GM12878 (cell line): ENCODE results near the gene ATP1A1. TPM values are rescaled to one million over a fixed set of nuclear protein-coding genes. Genes with fewer than 3 reads are reported as not detected.

Experiments used
- ATAC-seq: fragments of 200-7000 bp; cut with Tn5 transposase; 3 replicates; pipeline ENCODE4 v1.9.1; 2020; ENCODE audit warnings: mild to moderate bottlenecking, moderate library complexity
- BruUV-seq: library from RNA; stranded (reverse); fragments of 400-500 nt; replicated peaks from 2 replicates; lab custom pipeline; 2021; lab: Mats Ljungman, UMichigan
- CTCF ChIA-PET: fragments of 300-600 bp; sonication (Branson Sonifier 250); formaldehyde crosslinking; extraction: SDS; loops from one replicate; lab custom pipeline; 2021; ENCODE audit warnings: inconsistent platforms; lab: Yijun Ruan, JAX
- POLR2A ChIA-PET: fragments of 350-600 bp; formaldehyde crosslinking; extraction: SDS; loops from one replicate; lab custom pipeline; 2021; ENCODE audit warnings: inconsistent platforms; lab: Charles Lee
- RAD21 ChIA-PET: fragments of 300-600 bp; sonication (Branson Sonifier 250); formaldehyde crosslinking; loops from one replicate; lab custom pipeline; 2023; ENCODE audit warnings: antibody characterized with exemption; ENCODE audit not compliant: unreplicated experiment; lab: Charles Lee
- SMC1A ChIA-PET: fragments of 300-600 bp; sonication (Branson Sonifier 250); formaldehyde crosslinking; loops from one replicate; lab custom pipeline; 2023; ENCODE audit not compliant: unreplicated experiment, uncharacterized antibody; lab: Charles Lee
- DNase-seq: peaks from one replicate; pipeline ENCODE4 v3.0.0-alpha.2; 2011; ENCODE audit warnings: low read depth, low spot score
- FAIRE-seq: peaks from 3 replicates; lab custom pipeline; 2011; peaks lifted over from hg19 to GRCh38; lab: Jason Lieb, UNC
- H2AFZ ChIP-seq: 2 replicates; pipeline ENCODE4 v1.6.0; 2011; ENCODE audit warnings: low read depth, low read length, control low read depth; ENCODE audit not compliant: control insufficient read depth
- H3K27ac ChIP-seq: 2 replicates; pipeline ENCODE4 v1.5.1; 2011; ENCODE audit warnings: control low read depth; ENCODE audit not compliant: control insufficient read depth, insufficient read depth
- H3K27me3 ChIP-seq, 2 experiments: replicated peaks in 1 of 2; 2 replicates each; pipeline versions ENCODE4 v1.6.0 to v1.6.1; 2011; ENCODE audit warnings: low read length in 1 of 2; ENCODE audit not compliant: control insufficient read depth in 2 of 2, insufficient read depth in 2 of 2
- H3K36me3 ChIP-seq, 2 experiments: 2 replicates each; pipeline ENCODE4 v1.5.1; 2011; ENCODE audit warnings: low read length in 1 of 2; ENCODE audit not compliant: control insufficient read depth in 2 of 2, insufficient read depth in 2 of 2
- H3K4me1 ChIP-seq: 2 replicates; pipeline ENCODE4 v1.6.1; 2011; ENCODE audit warnings: mild to moderate bottlenecking, low read length, moderate library complexity, mixed read lengths; ENCODE audit not compliant: control insufficient read depth, insufficient read depth
- H3K4me2 ChIP-seq: 2 replicates; pipeline ENCODE4 v1.6.0; 2011; ENCODE audit warnings: control low read depth; ENCODE audit not compliant: control insufficient read depth, insufficient read depth
- H3K4me3 ChIP-seq: fragments of 200-600 bp; sonication (generic); 2 replicates; pipeline ENCODE4 v1.5.1; 2016
- H3K79me2 ChIP-seq: 2 replicates; pipeline ENCODE4 v1.6.0; 2011; ENCODE audit warnings: low read length; ENCODE audit not compliant: control insufficient read depth, insufficient read depth
- H3K9ac ChIP-seq: 2 replicates; pipeline ENCODE4 v1.8.0; 2011; ENCODE audit warnings: low read length, control low read depth, mixed read lengths; ENCODE audit not compliant: control insufficient read depth, insufficient read depth
- H3K9me3 ChIP-seq: replicated peaks from 3 replicates; pipeline ENCODE4 v1.5.1; 2011; ENCODE audit warnings: mild to moderate bottlenecking, low read length; ENCODE audit not compliant: control insufficient read depth, insufficient read depth
- H4K20me1 ChIP-seq: 2 replicates; pipeline ENCODE4 v1.6.0; 2011; ENCODE audit not compliant: control insufficient read depth, insufficient read depth
- MEF2A ChIP-seq: IDR thresholded peaks from 2 replicates; pipeline ENCODE4 v1.6.1; 2011; ENCODE audit warnings: low read depth, mild to moderate bottlenecking, low read length, moderate library complexity; ENCODE audit not compliant: insufficient read depth
- MYB ChIP-seq: fragments of 150-350 bp; IDR thresholded peaks from 2 replicates; pipeline ENCODE4 v1.6.1; 2014; ENCODE audit warnings: mild to moderate bottlenecking, low read depth, low read length, borderline replicate concordance
- MYC ChIP-seq: IDR thresholded peaks from 2 replicates; pipeline ENCODE4 v1.6.1; 2011; ENCODE audit warnings: mild to moderate bottlenecking, low read length, moderate library complexity, inconsistent platforms; ENCODE audit not compliant: insufficient read depth, insufficient replicate concordance, insufficient read length, severe bottlenecking
- NR2C1 ChIP-seq: fragments of 450-650 bp; IDR thresholded peaks from 2 replicates; pipeline ENCODE4 v1.6.1; 2017; ENCODE audit warnings: antibody characterized with exemption, mild to moderate bottlenecking, moderate library complexity
- PML ChIP-seq: IDR thresholded peaks from 2 replicates; pipeline ENCODE4 v1.6.1; 2012; ENCODE audit warnings: low read length, inconsistent platforms
- SP1 ChIP-seq: IDR thresholded peaks from one replicate; pipeline ENCODE4 v1.6.1; 2011; ENCODE audit warnings: low read depth, low read length
- WGBS: methylation state at CpG from one replicate; pipeline ENCODE4 v1.1.6; 2016; ENCODE audit warnings: low lambda C conversion rate; ENCODE audit not compliant: insufficient replicate concordance, insufficient coverage; ENCODE audit errors: missing lambda C conversion rate; 5-methylcytosine and 5-hydroxymethylcytosine counted together
- in situ Hi-C: fragments of 300-500 bp; cut with MboI; formaldehyde crosslinking; loops from 9 replicates; pipeline ENCODE4 v1.14.3; 2018; ENCODE audit warnings: mixed read lengths
- intact Hi-C: fragments of 100-400 bp; cut with micrococcal nuclease; formaldehyde crosslinking; loops from one replicate; pipeline ENCODE4 v1.14.2; 2022; ENCODE audit not compliant: unreplicated experiment
- polyA plus RNA-seq, 11 experiments: library from polyadenylated mRNA; depleted of rRNA in 4 of 11; unstranded in 6 of 11; stranded (reverse) in 5 of 11; fragments of >200 nt; fragmentation: Nextera tagmentation in 4 of 11; fragmentation: Illumina TruSeq in 1 of 11; extraction: Ambion mirVana in 4 of 11; extraction: Trizol in 1 of 11; gene quantifications; 1 replicate in 1 of 11; 2 replicates in 10 of 11; pipeline versions ENCODE4 v1.2.1 to v1.2.3, GENCODE V29; 2011 to 2016; ENCODE audit warnings: inconsistent platforms in 2 of 11, missing spikeins in 2 of 11, low read depth in 1 of 11
- total RNA-seq, 4 experiments: library from RNA; depleted of rRNA in 3 of 4; stranded (reverse); fragments of >200 nt in 3 of 4; fragmentation: Illumina TruSeq in 1 of 4; extraction: Trizol in 1 of 4; gene quantifications; 2 replicates each; pipeline versions ENCODE4 v1.2.1 to v1.2.3, GENCODE V29; 2013 to 2021

The ATP1A1 gene
- total and polyA plus RNA-seq, 10 of the 15 experiments (the other 5 are each of a cell fraction or from before 2014, with no cell fraction given) = 113 to 566 (median 313) TPM

DNA sequence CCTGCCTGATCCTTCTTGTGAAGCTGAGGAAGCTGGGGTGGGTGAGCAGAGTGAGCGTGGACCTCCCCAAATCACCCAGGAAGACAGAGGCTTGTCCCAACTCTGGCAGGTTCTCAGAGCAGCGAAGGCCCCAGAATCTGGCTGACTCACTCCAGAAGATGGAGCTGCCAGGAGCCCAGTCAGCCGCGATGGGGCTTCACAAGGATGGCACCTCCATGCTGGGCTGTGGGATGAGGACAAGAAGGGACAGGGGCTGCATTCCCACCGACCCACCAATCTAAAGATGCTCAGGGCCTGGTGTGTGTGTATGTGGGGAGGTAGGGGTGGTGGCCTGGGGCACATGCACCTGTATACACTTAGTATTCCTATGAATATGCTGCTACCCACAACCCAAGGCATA, 52.9 kb downstream of the ATP1A1 start:
- Histone ChIP-seq H3K27me3 (no peaks in the 10 kb centered on the region), H2AFZ (no peak overlapping the region), H3K4me1 (no peaks in the 10 kb centered on the region), H3K4me3 (no peak overlapping the region), H3K79me2 (no peaks in the 10 kb centered on the region), H3K4me2 (no peak overlapping the region), H3K36me3 (no peaks in the 10 kb centered on the region), H3K9ac (no peak overlapping the region), H3K27ac (no peak overlapping the region), H3K9me3 (no peaks in the 10 kb centered on the region), H4K20me1 (no peaks in the 10 kb centered on the region)
- RAD21 ChIA-PET = no interaction called here
- no peak for ATAC-seq
- DNase-seq = no peak
- in situ Hi-C loops (no loop called here), intact Hi-C loops (no loop called here)
- no peak for FAIRE-seq
- TF ChIP-seq PML (no peak), MEF2A (no peak)
- CTCF ChIA-PET = no interaction called here
- no TSS peak for BruUV-seq
- 57% methylated on average over 5 of the region's 5 CpGs for WGBS
- SMC1A ChIA-PET = no interaction called here
- POLR2A ChIA-PET = no interaction called here

DNA sequence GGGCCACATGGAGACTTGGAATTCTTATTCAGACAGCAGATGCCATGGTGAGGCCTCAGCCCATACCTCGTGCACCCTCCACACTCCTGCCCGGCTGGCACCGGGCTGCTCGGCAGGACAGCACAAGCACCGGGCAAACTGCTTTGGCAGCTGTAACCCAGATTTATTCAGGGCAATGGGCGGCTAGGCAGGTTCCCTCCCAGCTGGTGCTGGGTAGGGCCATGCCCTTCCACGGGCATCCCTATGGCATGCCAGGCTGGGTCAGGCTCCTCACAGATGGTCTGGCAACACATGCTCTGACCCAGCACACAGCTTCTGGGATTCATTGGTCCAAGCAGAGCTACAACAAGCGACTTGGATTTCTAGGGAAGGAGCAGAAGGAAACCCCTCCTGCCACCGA, 53.4 kb downstream of the ATP1A1 start:
- Histone ChIP-seq H3K36me3 (no peaks in the 10 kb centered on the region), H3K4me1 (no peaks in the 10 kb centered on the region), H4K20me1 (no peaks in the 10 kb centered on the region), H3K4me2 (no peak overlapping the region), H3K79me2 (no peaks in the 10 kb centered on the region), H2AFZ (no peak overlapping the region), H3K9ac (no peak overlapping the region), H3K27me3 (no peaks in the 10 kb centered on the region), H3K9me3 (no peaks in the 10 kb centered on the region), H3K27ac (no peak overlapping the region), H3K4me3 (no peak overlapping the region)
- ChIA-PET POLR2A (no interaction called here), CTCF (no interaction called here), SMC1A (no interaction called here), RAD21 (no interaction called here)
- ATAC-seq (no peak), FAIRE-seq (no peak), DNase-seq (no peak)
- intact Hi-C loops = no loop called here
- no TSS peak for BruUV-seq
- WGBS = 52% methylated on average over 9 of the region's 9 CpGs
- TF ChIP-seq MYC (no peak), MYB (no peak), SP1 (no peak), NR2C1 (no peak)
- in situ Hi-C loops = no loop called here
